ENCODE measurements around the gene B3GAT2. TPM values are rescaled to one million over a fixed set of nuclear protein-coding genes. Genes with fewer than 3 reads are reported as not detected.

B3GAT2 gene
- total RNA-seq, 1 experiment from 2014 or later: not detected

DNA sequence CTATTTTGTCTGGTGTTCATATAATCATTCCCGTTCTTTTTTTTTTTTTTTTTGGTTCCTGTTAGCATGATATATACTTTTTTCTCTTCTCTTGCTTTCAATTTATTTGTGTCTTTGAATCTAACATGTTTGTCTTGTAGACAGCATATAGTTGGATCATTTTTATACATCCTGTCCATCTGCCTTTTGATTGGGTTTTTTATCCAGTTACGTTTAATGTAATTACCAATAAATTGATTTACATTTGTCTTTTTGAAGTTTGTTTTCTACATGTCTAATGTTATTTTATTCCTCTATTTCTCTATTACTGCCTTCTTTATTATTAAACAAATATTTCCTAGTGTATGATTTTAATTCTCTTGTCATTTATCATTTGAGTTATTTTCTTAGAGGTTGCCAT is 84.4 kb downstream of the B3GAT2 start:
- Histone ChIP-seq H3K27ac (ENCODE audit: low read depth, low read length) (no peak overlapping the region), H2AFZ (ENCODE audit: low read depth, low read length, poor library complexity, severe bottlenecking) (no peak overlapping the region), H3K4me3 (replicated peaks in 1 of 2; ENCODE audit: low read depth in 1 of 2, low read length in 2 of 2) (no peak overlapping the region), H3K27me3 (ENCODE audit: insufficient read depth, low read length) (no peaks in the 10 kb centered on the region), H3K79me2 (ENCODE audit: insufficient read depth, low read length) (no peaks in the 10 kb centered on the region), H3K4me2 (ENCODE audit: low read length) (no peak overlapping the region), H3K9ac (ENCODE audit: low read length) (no peak overlapping the region), H3K9me3 (ENCODE audit: control insufficient read depth in 1 of 2, insufficient read depth in 1 of 2, low read depth in 1 of 2, low read length in 2 of 2) (no peaks in the 10 kb centered on the region; a peak in 2 of 4 replicates), H3K9me2 (ENCODE audit: insufficient read depth) (no peaks in the 10 kb centered on the region), H3K36me3 (ENCODE audit: control insufficient read depth in 1 of 2, insufficient read depth in 2 of 2, low read length in 2 of 2) (no peaks in the 10 kb centered on the region), H3K4me1 (ENCODE audit: control insufficient read depth in 1 of 2, insufficient read depth in 2 of 2, low read length in 2 of 2) (no peaks in the 10 kb centered on the region), H4K20me1 (ENCODE audit: insufficient read depth) (no peaks in the 10 kb centered on the region)
- DNase-seq (ENCODE audit: low read depth, low spot score) (no peak), ATAC-seq (no peak)
- intact Hi-C loops (cut with micrococcal nuclease): no loop called here
- POLR2A ChIA-PET: no interaction called here
- CTCF ChIA-PET: no interaction called here
- RAD21 ChIA-PET (ENCODE audit: low non-redundant PET in 1 of 2, low total read pairs in 2 of 2, uncharacterized antibody in 2 of 2, unreplicated experiment in 2 of 2): no interaction called here
- TF ChIP-seq, protein P1, sequence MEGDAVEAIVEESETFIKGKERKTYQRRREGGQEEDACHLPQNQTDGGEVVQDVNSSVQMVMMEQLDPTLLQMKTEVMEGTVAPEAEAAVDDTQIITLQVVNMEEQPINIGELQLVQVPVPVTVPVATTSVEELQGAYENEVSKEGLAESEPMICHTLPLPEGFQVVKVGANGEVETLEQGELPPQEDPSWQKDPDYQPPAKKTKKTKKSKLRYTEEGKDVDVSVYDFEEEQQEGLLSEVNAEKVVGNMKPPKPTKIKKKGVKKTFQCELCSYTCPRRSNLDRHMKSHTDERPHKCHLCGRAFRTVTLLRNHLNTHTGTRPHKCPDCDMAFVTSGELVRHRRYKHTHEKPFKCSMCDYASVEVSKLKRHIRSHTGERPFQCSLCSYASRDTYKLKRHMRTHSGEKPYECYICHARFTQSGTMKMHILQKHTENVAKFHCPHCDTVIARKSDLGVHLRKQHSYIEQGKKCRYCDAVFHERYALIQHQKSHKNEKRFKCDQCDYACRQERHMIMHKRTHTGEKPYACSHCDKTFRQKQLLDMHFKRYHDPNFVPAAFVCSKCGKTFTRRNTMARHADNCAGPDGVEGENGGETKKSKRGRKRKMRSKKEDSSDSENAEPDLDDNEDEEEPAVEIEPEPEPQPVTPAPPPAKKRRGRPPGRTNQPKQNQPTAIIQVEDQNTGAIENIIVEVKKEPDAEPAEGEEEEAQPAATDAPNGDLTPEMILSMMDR (IDR thresholded peaks at IDR 0.05 in 2 of 3, conservative IDR thresholded peaks at IDR 0.05 in 1 of 3; ENCODE audit: borderline replicate concordance in 1 of 3, insufficient read depth in 1 of 3, low read depth in 2 of 3, low read length in 2 of 3): no peak
- TF ChIP-seq POLR2AphosphoS5 (IDR thresholded peaks at IDR 0.05; ENCODE audit: low read depth, low read length) (no peak), POLR2A (IDR thresholded peaks at IDR 0.05; ENCODE audit: borderline replicate concordance, extremely low read depth, insufficient read depth, insufficient read length) (no peak), REST (IDR thresholded peaks at IDR 0.05; ENCODE audit: low read depth) (no peak)
- TF ChIP-seq, protein P2, sequence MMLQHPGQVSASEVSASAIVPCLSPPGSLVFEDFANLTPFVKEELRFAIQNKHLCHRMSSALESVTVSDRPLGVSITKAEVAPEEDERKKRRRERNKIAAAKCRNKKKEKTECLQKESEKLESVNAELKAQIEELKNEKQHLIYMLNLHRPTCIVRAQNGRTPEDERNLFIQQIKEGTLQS (IDR thresholded peaks at IDR 0.05): no peak
- no TSS peak for BruUV-seq (replicated peaks)
